ENCODE measurements around the gene UBE2H.
"Not testable (repeated sequence)": the region's sequence is repeated elsewhere in the genome, so short reads cannot be mapped to it uniquely, and the experiment has no call there.

Gene UBE2H

GRCh38 chr7:129883151-129883550, 69.6 kb downstream of the UBE2H start:
- H3K27ac Mint-ChIP-seq = no peak overlapping the region
- no peaks in the 10 kb centered on the region for H3K27me3 Mint-ChIP-seq
- DNase-seq (no peak), ATAC-seq (no peak)
- H3K9me3 Mint-ChIP-seq = no peaks in the 10 kb centered on the region
- H3K4me3 Mint-ChIP-seq = no peak overlapping the region
- H3K36me3 Mint-ChIP-seq (ENCODE audit: low read depth) = peaks cover 2% of the 10 kb centered on the region
- peaks cover 15% of the 10 kb centered on the region for H3K4me1 Mint-ChIP-seq

GRCh38 chr7:129882531-129882930, 70.2 kb downstream of the UBE2H start:
- ATAC-seq = no peak

DNA sequence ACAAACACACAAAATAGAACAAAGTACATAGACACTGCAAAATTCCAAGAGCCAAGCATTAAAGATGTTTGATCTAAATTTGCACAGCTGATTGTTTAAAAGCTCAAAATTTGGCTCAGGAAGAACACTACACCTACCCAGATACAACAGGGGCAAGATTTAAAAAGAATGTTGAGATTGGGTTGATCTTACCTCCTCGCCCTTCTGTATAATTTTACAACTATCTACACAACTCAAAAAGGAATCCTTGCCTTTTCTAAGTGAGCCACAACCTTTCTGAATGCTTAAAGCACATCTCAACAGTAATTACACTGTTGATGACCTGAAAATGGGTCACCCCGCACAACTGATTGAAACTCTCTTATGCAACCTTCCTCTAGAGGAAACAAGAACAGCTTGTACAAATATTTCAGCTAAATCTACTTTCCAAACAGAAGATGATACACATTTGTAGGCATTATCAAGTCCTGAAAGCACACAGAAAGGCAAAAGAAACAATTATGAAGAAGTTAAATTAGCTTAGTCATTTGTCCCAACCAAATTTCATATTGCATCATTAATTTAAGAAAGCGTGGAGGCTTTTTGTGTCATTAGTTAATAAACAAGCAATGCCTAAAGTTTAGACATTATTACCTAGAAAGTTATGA, 75.5 kb downstream of the UBE2H start:
- Mint-ChIP-seq H3K4me1 (peaks cover 48% of the 10 kb centered on the region), H3K27ac (peak overlapping the region; percentile 4), H3K27me3 (no peaks in the 10 kb centered on the region), H3K36me3 (ENCODE audit: low read depth) (peaks cover 13% of the 10 kb centered on the region), H3K9me3 (no peaks in the 10 kb centered on the region), H3K4me3 (no peak overlapping the region)
- DNase-seq = no peak
- no peak for ATAC-seq

More at GRCh38 chr7:129882531-129882930, 70.2 kb downstream of the UBE2H start:
- no peak for DNase-seq
- peaks cover 22% of the 10 kb centered on the region for H3K4me1 Mint-ChIP-seq
- no peaks in the 10 kb centered on the region for H3K27me3 Mint-ChIP-seq
- H3K36me3 Mint-ChIP-seq (ENCODE audit: low read depth) = peaks cover 6% of the 10 kb centered on the region
- no peaks in the 10 kb centered on the region for H3K9me3 Mint-ChIP-seq
- no peak overlapping the region for H3K4me3 Mint-ChIP-seq
- no peak overlapping the region for H3K27ac Mint-ChIP-seq

- DNase-seq (no peak), ATAC-seq (no peak)
- peak overlapping the region; percentile 31 for H3K27ac Mint-ChIP-seq
- H3K9me3 Mint-ChIP-seq = no peaks in the 10 kb centered on the region
- no peaks in the 10 kb centered on the region for H3K27me3 Mint-ChIP-seq
- peaks cover 16% of the 10 kb centered on the region for H3K36me3 Mint-ChIP-seq (ENCODE audit: low read depth)
- peaks cover 51% of the 10 kb centered on the region for H3K4me1 Mint-ChIP-seq
- H3K4me3 Mint-ChIP-seq = no peak overlapping the region
These were observed 76.9 kb downstream of the UBE2H start for GRCh38 chr7:129875745-129876411.

- no peak overlapping the region for H3K27ac Mint-ChIP-seq
- H3K4me3 Mint-ChIP-seq = no peak overlapping the region
- no peaks in the 10 kb centered on the region for H3K27me3 Mint-ChIP-seq
- peak; percentile 64 for ATAC-seq
- no peaks in the 10 kb centered on the region for H3K9me3 Mint-ChIP-seq
- H3K36me3 Mint-ChIP-seq (ENCODE audit: low read depth) = peaks cover 16% of the 10 kb centered on the region
- peaks cover 48% of the 10 kb centered on the region for H3K4me1 Mint-ChIP-seq
- no peak for DNase-seq
These were observed 77.6 kb downstream of the UBE2H start for GRCh38 chr7:129875160-129875559.

DNA sequence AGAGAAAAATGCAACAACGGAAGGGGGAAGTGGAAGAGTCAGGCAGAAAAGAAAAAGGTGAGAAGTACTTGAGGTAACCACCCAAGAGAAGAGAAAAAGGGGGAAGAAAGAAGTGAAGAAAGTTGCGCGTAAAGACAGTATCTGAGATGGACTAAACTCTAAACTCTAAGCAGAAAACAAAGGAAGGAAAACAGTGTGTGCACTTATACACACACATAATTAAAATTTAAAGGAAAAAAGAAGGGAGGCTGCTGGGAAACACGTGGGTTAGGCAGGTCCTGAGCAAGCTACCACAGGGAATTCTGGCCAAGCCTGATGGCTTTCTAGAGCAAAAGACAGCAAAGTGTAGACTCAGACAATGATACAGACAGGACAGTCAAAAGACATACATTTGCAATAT, 78.0 kb downstream of the UBE2H start:
- Mint-ChIP-seq H3K4me1 (peaks cover 45% of the 10 kb centered on the region), H3K9me3 (no peaks in the 10 kb centered on the region), H3K36me3 (ENCODE audit: low read depth) (peaks cover 18% of the 10 kb centered on the region), H3K4me3 (no peak overlapping the region), H3K27ac (no peak overlapping the region), H3K27me3 (no peaks in the 10 kb centered on the region)
- DNase-seq (no peak), ATAC-seq (no peak)

DNA sequence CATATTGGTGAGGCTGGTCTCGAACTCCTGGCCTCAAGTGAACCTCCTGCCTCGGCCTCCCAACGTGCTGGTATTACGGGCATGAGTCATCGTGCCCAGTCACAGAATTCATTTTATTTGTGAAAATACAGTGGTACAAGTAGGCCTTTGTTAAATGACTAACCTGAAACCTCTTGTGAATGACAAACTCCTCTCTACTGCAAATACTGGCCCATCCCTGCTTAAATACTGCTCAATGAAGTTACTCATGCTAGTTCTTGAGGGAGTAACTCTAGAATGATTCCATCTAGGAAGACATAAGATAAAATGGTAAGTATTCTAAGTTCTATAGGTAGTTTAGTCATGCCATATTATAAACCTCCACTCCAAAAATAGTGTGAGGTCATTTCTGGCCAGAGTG, 80.7 kb downstream of the UBE2H start:
- H3K9me3 Mint-ChIP-seq = no peaks in the 10 kb centered on the region
- peaks cover 14% of the 10 kb centered on the region for H3K36me3 Mint-ChIP-seq (ENCODE audit: low read depth)
- peaks cover 25% of the 10 kb centered on the region for H3K4me1 Mint-ChIP-seq
- no peak overlapping the region for H3K27ac Mint-ChIP-seq
- no peaks in the 10 kb centered on the region for H3K27me3 Mint-ChIP-seq
- no peak overlapping the region for H3K4me3 Mint-ChIP-seq
- DNase-seq = no peak
- peak; percentile 56 for ATAC-seq

DNA sequence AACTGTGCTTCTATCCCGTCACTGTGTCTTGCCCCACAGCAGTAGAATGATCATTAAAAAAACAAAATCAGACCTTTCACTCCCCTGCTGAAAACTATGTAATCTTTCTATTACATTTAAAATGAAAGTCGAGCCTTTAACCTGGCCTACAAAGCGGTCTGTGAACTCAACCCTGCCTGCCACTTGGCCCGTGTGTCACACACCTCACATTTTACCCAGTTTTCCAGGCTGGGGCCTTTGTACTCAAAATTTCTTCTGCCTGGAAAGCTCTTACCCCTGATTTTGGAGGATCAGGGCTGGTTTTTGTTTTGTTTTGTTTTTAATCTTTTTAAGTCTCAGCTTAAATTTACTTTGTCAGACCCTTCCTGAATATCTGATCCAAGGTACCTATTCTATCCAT, 82.1 kb downstream of the UBE2H start:
- Mint-ChIP-seq H3K27me3 (no peaks in the 10 kb centered on the region), H3K36me3 (ENCODE audit: low read depth) (peaks cover 13% of the 10 kb centered on the region), H3K27ac (no peak overlapping the region), H3K9me3 (no peaks in the 10 kb centered on the region), H3K4me3 (no peak overlapping the region), H3K4me1 (peaks cover 17% of the 10 kb centered on the region)
- ATAC-seq (no peak), DNase-seq (no peak)

DNA sequence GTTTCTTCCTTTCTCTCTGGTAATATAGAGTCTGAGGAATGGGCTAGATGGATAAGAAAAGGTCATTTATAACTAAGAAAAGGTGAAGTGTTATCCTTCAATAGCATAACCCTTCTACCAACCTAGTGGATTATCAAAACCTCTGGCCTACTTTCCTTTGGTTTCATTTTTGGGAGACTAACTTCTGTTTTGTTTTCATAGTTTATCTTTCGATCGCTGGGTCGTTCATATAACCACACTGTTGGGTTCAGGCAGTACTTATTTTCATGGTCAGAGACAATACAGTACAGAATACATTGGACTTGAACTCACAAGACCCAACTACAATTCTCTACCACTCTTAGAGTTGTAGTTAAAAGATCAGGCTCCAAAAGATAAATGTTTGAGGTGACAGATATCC, 86.5 kb downstream of the UBE2H start:
- ATAC-seq (no peak), DNase-seq (no peak)
- Mint-ChIP-seq H3K4me1 (peaks cover 30% of the 10 kb centered on the region), H3K9me3 (no peaks in the 10 kb centered on the region), H3K4me3 (peak overlapping the region; percentile 7), H3K27ac (no peak overlapping the region), H3K36me3 (ENCODE audit: low read depth) (peaks cover 10% of the 10 kb centered on the region), H3K27me3 (no peaks in the 10 kb centered on the region)

GRCh38 chr7:129865925-129866201, 86.9 kb downstream of the UBE2H start:
- no peaks in the 10 kb centered on the region for H3K27me3 Mint-ChIP-seq
- no peak for DNase-seq
- peaks cover 8% of the 10 kb centered on the region for H3K36me3 Mint-ChIP-seq (ENCODE audit: low read depth)
- no peak for ATAC-seq
- H3K4me3 Mint-ChIP-seq = peak overlapping the region; percentile 7
- H3K27ac Mint-ChIP-seq = no peak overlapping the region
- H3K9me3 Mint-ChIP-seq = no peaks in the 10 kb centered on the region
- peaks cover 31% of the 10 kb centered on the region for H3K4me1 Mint-ChIP-seq

GRCh38 chr7:129865093-129865924, 87.5 kb downstream of the UBE2H start:
- H3K27me3 Mint-ChIP-seq = no peaks in the 10 kb centered on the region
- peaks cover 36% of the 10 kb centered on the region for H3K4me1 Mint-ChIP-seq
- DNase-seq (no peak), ATAC-seq (no peak)
- H3K27ac Mint-ChIP-seq = no peak overlapping the region
- peaks cover 8% of the 10 kb centered on the region for H3K36me3 Mint-ChIP-seq (ENCODE audit: low read depth)
- H3K4me3 Mint-ChIP-seq = no peak overlapping the region
- H3K9me3 Mint-ChIP-seq = no peaks in the 10 kb centered on the region

- peaks cover 43% of the 10 kb centered on the region for H3K4me1 Mint-ChIP-seq
- not testable (repeated sequence) for ATAC-seq; H3K36me3 Mint-ChIP-seq (ENCODE audit: low read depth); H3K27ac Mint-ChIP-seq; H3K4me3 Mint-ChIP-seq; H3K27me3 Mint-ChIP-seq; H3K9me3 Mint-ChIP-seq; DNase-seq
These were observed 88.1 kb downstream of the UBE2H start for GRCh38 chr7:129864676-129865075.

DNA sequence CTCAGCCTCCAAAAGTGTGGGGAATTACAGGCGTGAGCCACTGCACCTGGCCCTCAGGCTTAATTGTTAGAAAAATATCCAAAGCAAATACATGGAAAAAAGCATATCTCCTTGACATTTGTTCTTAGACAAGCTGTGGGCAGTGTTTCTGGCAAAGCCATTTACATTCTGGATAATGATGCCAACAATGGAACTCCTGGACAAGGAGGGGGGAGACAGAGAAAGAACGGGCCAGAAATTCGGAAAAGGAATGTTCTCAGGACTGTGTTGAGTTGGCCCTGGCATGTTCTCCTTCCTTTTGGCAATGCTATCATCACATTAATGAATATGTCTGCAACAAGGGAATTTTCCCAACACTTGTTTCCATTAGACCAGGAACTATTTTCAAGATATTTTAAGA, 88.7 kb downstream of the UBE2H start:
- peaks cover 49% of the 10 kb centered on the region for H3K4me1 Mint-ChIP-seq
- no peaks in the 10 kb centered on the region for H3K9me3 Mint-ChIP-seq
- DNase-seq = no peak
- no peak overlapping the region for H3K4me3 Mint-ChIP-seq
- H3K27me3 Mint-ChIP-seq = no peaks in the 10 kb centered on the region
- no peak overlapping the region for H3K27ac Mint-ChIP-seq
- peaks cover 5% of the 10 kb centered on the region for H3K36me3 Mint-ChIP-seq (ENCODE audit: low read depth)
- no peak for ATAC-seq

- Mint-ChIP-seq H3K9me3 (no peaks in the 10 kb centered on the region), H3K4me3 (no peak overlapping the region), H3K27ac (no peak overlapping the region), H3K36me3 (ENCODE audit: low read depth) (peaks cover 1% of the 10 kb centered on the region), H3K4me1 (peaks cover 56% of the 10 kb centered on the region), H3K27me3 (no peaks in the 10 kb centered on the region)
- no peak for DNase-seq
- no peak for ATAC-seq
These were observed 90.1 kb downstream of the UBE2H start for GRCh38 chr7:129862682-129863081.

- not testable (repeated sequence) for ATAC-seq; DNase-seq; H3K4me3 Mint-ChIP-seq; H3K36me3 Mint-ChIP-seq (ENCODE audit: low read depth); H3K27me3 Mint-ChIP-seq; H3K9me3 Mint-ChIP-seq; H3K27ac Mint-ChIP-seq
- peaks cover 57% of the 10 kb centered on the region for H3K4me1 Mint-ChIP-seq
These were observed 92.0 kb downstream of the UBE2H start for GRCh38 chr7:129860784-129861183.

Data from activated naive CD8-positive, alpha-beta T cell treated with anti-CD3 and anti-CD28 coated beads, Interleukin-2, amount 50 U/mL, for 24 hours (primary cell).